DOHH2 (cell line): ENCODE data around the gene SLC6A17.

Experiments used
- EZH2phosphoT487 ChIP-seq: fragments of 200-600 bp; sonication (generic); IDR thresholded peaks from 2 replicates; pipeline ENCODE4 v1.6.1; 2017; ENCODE audit warnings: borderline replicate concordance, mild to moderate bottlenecking, antibody characterized with exemption, low read length, moderate library complexity, mixed read lengths
- TF ChIP-seq, protein P1 (sequence below): fragments of 200-600 bp; sonication (generic); IDR thresholded peaks from one replicate; pipeline ENCODE4 v1.5.1; 2014; ENCODE audit warnings: antibody characterized with exemption, mild to moderate bottlenecking, low read depth, low read length; ENCODE audit not compliant: poor library complexity, severe bottlenecking

DNA sequence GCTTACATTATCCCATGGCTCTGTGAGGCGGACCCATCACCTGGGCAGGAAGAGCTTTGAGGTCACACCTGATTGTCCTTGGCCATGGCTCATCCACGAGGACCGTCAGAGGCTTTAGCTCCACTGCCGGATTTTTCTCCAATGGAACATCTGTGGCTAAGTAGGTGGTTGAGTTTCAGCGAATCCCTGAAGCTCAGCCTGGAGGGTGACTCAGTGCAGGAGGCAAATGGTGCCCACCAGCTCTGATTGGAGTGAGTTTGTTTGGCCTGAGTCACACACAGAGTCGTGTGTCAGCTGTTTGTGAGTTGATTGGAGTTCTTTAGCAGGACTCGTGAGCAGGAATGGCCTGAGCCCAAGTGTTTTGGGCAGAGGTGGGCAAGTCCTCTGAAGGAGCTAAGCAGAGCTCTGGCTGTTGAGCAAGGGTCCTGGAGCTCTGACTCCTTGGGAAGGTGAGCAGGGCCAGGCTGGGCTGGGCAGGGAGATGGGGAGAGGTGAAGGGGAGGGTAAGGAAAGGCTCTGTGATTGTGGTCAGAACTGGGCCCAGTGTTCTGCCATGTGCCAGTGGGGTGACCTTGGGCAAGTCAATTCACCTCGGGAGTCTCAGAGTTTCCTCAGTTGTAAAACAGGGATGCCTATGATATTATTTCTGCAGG, 2.0 kb downstream of the SLC6A17 start:
- TF ChIP-seq, protein P1, sequence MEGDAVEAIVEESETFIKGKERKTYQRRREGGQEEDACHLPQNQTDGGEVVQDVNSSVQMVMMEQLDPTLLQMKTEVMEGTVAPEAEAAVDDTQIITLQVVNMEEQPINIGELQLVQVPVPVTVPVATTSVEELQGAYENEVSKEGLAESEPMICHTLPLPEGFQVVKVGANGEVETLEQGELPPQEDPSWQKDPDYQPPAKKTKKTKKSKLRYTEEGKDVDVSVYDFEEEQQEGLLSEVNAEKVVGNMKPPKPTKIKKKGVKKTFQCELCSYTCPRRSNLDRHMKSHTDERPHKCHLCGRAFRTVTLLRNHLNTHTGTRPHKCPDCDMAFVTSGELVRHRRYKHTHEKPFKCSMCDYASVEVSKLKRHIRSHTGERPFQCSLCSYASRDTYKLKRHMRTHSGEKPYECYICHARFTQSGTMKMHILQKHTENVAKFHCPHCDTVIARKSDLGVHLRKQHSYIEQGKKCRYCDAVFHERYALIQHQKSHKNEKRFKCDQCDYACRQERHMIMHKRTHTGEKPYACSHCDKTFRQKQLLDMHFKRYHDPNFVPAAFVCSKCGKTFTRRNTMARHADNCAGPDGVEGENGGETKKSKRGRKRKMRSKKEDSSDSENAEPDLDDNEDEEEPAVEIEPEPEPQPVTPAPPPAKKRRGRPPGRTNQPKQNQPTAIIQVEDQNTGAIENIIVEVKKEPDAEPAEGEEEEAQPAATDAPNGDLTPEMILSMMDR = no peak
- no peak for TF ChIP-seq EZH2phosphoT487
